ENCODE results near the gene UACA. TPM values are rescaled to one million over a fixed set of nuclear protein-coding genes. Genes with fewer than 3 reads are reported as not detected.

UACA gene
- total RNA-seq, 2 donors from 2014 or later: 16.3 to 35.2 TPM

DNA sequence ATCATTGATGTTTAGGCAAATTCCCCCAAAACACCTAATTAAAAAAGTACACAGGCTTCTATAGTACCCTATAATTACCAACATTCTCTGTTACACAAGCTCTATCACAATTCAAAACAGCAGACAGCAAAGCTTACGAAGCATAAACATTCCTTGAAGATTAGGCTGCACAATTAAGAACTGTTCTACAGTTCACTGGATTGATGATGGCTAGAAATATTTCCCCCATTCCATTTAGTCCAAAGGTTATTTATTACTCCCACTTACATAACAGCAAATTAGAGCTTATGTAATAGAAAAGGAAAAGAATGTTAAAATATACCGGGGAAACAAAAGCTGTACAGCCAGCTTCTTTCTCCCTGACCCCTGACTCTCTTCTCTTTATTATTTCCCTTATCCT is 49.3 kb downstream of the UACA start:
- Histone ChIP-seq H3K27ac (peak overlapping the region; percentile 13 to 45), H3K27me3 (replicated peaks; ENCODE audit: insufficient read depth) (no peaks in the 10 kb centered on the region), H3K36me3 (no peaks in the 10 kb centered on the region), H3K4me3 (no peak overlapping the region), H3K4me1 (replicated peaks) (peaks cover 11% of the 10 kb centered on the region), H3K9me3 (no peaks in the 10 kb centered on the region)
- WGBS: 28% methylated on average over 2 of the region's 2 CpGs
- TF ChIP-seq POLR2AphosphoS5 (IDR thresholded peaks at IDR 0.05) (no peak), POLR2A (IDR thresholded peaks at IDR 0.05) (no peak)
- TF ChIP-seq, protein P1, sequence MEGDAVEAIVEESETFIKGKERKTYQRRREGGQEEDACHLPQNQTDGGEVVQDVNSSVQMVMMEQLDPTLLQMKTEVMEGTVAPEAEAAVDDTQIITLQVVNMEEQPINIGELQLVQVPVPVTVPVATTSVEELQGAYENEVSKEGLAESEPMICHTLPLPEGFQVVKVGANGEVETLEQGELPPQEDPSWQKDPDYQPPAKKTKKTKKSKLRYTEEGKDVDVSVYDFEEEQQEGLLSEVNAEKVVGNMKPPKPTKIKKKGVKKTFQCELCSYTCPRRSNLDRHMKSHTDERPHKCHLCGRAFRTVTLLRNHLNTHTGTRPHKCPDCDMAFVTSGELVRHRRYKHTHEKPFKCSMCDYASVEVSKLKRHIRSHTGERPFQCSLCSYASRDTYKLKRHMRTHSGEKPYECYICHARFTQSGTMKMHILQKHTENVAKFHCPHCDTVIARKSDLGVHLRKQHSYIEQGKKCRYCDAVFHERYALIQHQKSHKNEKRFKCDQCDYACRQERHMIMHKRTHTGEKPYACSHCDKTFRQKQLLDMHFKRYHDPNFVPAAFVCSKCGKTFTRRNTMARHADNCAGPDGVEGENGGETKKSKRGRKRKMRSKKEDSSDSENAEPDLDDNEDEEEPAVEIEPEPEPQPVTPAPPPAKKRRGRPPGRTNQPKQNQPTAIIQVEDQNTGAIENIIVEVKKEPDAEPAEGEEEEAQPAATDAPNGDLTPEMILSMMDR (IDR thresholded peaks at IDR 0.05): no peak
- no peak for DNase-seq (ENCODE audit: low spot score)
- intact Hi-C loops (cut with DNase I): no loop called here

GRCh38 chr15:70712271-70712670 is 51.1 kb downstream of the UACA start:
- H3K36me3 ChIP-seq: no peaks in the 10 kb centered on the region
- H3K27me3 ChIP-seq (replicated peaks; ENCODE audit: insufficient read depth): no peaks in the 10 kb centered on the region
- intact Hi-C loops (cut with DNase I): no loop called here
- no peaks in the 10 kb centered on the region for H3K9me3 ChIP-seq
- TF ChIP-seq POLR2A (IDR thresholded peaks at IDR 0.05): no peak
- TF ChIP-seq POLR2AphosphoS5 (IDR thresholded peaks at IDR 0.05): no peak
- TF ChIP-seq, protein P1 (IDR thresholded peaks at IDR 0.05): no peak
- no peak for DNase-seq (ENCODE audit: low spot score)
- H3K4me1 ChIP-seq (replicated peaks): peaks cover 6% of the 10 kb centered on the region
- H3K27ac ChIP-seq: no peak overlapping the region
- 93% methylated on average over 3 of the region's 3 CpGs for WGBS
- H3K4me3 ChIP-seq: no peak overlapping the region

GRCh38 chr15:70710714-70711113 is 52.6 kb downstream of the UACA start:
- DNase-seq (ENCODE audit: low spot score): no peak
- Histone ChIP-seq H3K4me1 (replicated peaks) (no peaks in the 10 kb centered on the region), H3K4me3 (no peak overlapping the region), H3K9me3 (no peaks in the 10 kb centered on the region), H3K27ac (no peak overlapping the region), H3K27me3 (replicated peaks; ENCODE audit: insufficient read depth) (no peaks in the 10 kb centered on the region), H3K36me3 (no peaks in the 10 kb centered on the region)
- intact Hi-C loops (cut with DNase I): no loop called here
- WGBS: 95% methylated on average over 5 of the region's 5 CpGs
- TF ChIP-seq POLR2A (IDR thresholded peaks at IDR 0.05) (no peak), POLR2AphosphoS5 (IDR thresholded peaks at IDR 0.05) (no peak)
- TF ChIP-seq, protein P1 (IDR thresholded peaks at IDR 0.05): no peak

GRCh38 chr15:70708839-70709238 is 54.5 kb downstream of the UACA start:
- Histone ChIP-seq H3K27ac (no peak overlapping the region), H3K4me1 (replicated peaks) (no peaks in the 10 kb centered on the region), H3K4me3 (no peak overlapping the region), H3K36me3 (no peaks in the 10 kb centered on the region), H3K9me3 (no peaks in the 10 kb centered on the region), H3K27me3 (replicated peaks; ENCODE audit: insufficient read depth) (no peaks in the 10 kb centered on the region)
- intact Hi-C loops (cut with DNase I): no loop called here
- DNase-seq (ENCODE audit: low spot score): no peak
- TF ChIP-seq POLR2AphosphoS5 (IDR thresholded peaks at IDR 0.05) (no peak), POLR2A (IDR thresholded peaks at IDR 0.05) (no peak)
- TF ChIP-seq, protein P1 (IDR thresholded peaks at IDR 0.05): no peak
- WGBS: 62% methylated on average over 3 of the region's 3 CpGs

DNA sequence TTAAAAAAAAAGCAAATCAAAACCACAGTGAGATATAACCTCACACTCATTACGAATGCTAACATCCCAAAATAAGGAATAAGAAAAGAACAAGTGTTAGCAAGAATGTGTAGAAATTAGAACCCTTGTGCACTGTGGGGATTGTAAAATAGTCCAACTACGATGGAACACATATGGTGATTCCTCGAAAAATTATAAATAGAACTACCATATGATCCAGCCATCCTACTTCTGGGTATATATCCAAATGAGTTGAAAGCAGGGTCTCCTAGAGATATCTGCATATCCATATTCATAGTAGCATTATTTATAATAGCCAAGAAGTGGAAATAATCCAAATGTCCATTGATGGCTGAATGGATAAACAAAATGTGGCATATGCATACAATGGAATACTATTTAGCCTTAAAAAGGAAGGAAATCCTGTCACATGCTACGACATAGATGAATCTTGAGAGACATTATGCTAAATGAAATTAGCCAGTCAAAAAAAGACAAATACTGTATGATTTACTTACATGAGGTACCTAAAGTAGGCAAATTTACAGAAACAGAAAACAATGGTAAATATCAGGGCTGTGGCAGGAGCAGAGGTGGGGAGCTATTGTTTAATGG is 55.6 kb downstream of the UACA start:
- 97% methylated on average over 4 of the region's 4 CpGs for WGBS
- no peak for TF ChIP-seq POLR2AphosphoS5 (IDR thresholded peaks at IDR 0.05)
- TF ChIP-seq, protein P1 (IDR thresholded peaks at IDR 0.05): no peak
- TF ChIP-seq POLR2A (IDR thresholded peaks at IDR 0.05): no peak
- no peak for DNase-seq (ENCODE audit: low spot score)
- Histone ChIP-seq H3K9me3 (no peaks in the 10 kb centered on the region), H3K4me3 (no peak overlapping the region), H3K27ac (no peak overlapping the region), H3K36me3 (no peaks in the 10 kb centered on the region), H3K27me3 (replicated peaks; ENCODE audit: insufficient read depth) (no peaks in the 10 kb centered on the region), H3K4me1 (replicated peaks) (no peaks in the 10 kb centered on the region)
- intact Hi-C loops (cut with DNase I): no loop called here
